Kidney glomerular epithelial cell (primary cell): Measurements from ENCODE around the gene PCNX2.

Source experiments
- DNase-seq: peaks from one replicate; lab custom pipeline; 2025; lab: John Stamatoyannopoulos, UW

Gene PCNX2

DNA sequence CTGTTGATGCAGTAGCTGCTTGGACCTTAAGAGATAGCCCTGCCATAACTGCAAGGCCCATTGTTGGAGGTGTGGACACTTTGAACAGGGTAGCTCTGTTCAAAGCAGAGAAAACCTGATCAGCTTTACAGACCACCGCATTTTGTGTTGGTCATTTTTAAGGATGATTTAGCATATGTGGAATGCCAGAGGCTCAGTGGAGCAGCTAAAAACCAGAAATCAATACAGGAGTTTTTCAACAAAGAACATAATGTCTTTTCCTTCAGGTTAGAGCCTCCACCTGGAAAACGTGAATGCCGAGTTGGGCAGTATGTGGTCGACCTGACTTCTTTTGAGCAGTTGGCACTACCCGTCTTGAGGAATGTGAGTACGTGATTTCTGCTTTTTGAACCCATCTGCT, 339.4 kb downstream of the PCNX2 start:
- no peak for DNase-seq

GRCh38 chr1:232954594-232955365, 340.7 kb downstream of the PCNX2 start:
- no peak for DNase-seq

DNA sequence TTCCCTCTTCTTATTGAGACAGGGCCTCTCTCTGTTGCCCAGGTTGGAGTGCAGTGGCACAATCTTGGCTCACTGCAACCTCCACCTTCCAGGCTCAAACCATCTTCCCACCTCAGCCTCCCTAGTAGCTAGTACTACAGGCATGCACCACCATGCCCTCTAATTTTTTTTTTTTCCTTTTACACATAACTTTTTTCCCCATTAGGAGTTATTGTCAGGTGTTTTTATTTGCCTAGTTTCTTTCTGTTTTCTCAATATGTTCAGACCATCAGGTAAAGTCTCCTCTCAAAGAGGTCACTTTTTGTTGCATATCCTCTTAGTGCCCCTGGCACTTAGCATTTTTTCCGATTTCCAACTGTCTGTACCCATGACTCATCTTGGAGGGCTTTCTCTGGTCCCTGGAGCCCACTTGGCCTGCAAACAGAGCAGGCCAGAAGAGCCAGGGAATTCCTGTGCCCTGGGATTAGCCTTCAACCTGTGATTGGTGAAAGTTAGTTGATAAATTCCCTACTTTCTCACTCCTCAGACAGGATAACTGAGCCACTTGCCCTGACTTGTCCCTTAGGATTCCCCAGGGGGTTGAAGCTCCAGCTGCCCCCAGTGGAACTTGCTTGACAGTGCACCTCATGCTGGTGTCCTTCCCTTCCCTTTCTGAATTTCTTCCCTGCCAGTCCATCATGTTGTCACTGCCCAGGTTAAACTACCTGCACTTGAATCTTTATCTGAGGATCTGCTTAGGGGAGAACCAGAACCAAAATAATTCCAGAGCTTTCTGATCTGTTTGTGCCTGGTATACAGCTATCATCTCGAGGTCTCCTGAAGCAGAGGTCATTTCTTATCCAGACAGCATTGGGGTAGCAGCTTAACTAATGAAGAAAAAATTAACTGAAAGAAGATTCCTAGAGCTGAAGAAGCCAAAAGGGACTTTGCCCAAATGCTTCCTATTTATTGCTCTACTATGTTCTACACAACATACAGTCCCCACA, 342.7 kb downstream of the PCNX2 start:
- peak; percentile 44 for DNase-seq

DNA sequence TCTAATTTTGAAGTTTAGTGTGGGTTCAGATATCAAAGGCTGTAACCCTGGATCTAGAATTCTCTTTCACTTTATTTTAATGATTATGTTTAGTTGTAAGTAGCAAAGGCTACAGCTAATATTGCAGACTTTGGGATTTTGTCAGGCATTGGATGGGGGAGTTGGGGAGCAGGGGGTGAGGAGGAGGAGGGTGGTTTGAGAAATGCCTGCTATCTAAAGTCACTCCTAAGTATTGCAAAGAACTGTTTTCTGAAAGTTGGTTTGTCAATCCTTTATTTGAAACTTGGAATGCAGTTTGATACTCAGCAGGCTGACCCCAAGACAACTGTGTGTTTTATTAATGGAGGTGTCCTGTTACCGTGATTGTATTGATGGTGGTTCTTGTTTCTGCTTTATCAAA, 343.9 kb downstream of the PCNX2 start:
- no peak for DNase-seq

GRCh38 chr1:232951180-232951579, 344.3 kb downstream of the PCNX2 start:
- no peak for DNase-seq

- peak; percentile 87 for DNase-seq
Observed at GRCh38 chr1:232950197-232951176, 345.0 kb downstream of the PCNX2 start, which contains the start of gene NTPCR. Gene NTPCR (plus strand): TSS chr1:232950611. CDS start chr1:232950711, 100 bp downstream.

- DNase-seq: no peak
Observed at GRCh38 chr1:232949636-232950196, 345.8 kb downstream of the PCNX2 start.

DNA sequence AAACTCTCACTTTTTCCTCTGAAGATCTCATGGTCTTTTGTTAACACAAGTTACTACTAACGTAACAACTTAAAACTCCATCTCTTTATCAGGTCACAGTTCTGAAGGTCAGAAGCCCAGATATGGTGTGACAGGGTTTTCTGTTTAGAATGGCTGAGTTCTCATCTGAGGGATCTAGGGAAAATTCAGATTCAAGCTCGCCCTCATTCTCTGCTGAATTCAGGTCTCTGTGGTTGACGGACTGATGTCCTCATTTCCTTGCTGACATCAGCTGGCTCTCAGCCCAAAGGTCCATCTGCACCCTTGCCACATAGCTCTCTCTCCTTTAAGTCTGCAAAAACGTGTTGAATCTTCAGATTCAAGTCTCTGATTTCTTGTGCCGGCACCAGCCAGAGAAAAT, 351.2 kb downstream of the PCNX2 start:
- no peak for DNase-seq

GRCh38 chr1:232943679-232944252, 351.8 kb downstream of the PCNX2 start:
- DNase-seq: no peak

GRCh38 chr1:232942413-232943294, 352.9 kb downstream of the PCNX2 start:
- no peak for DNase-seq

GRCh38 chr1:232940262-232940661, 355.3 kb downstream of the PCNX2 start:
- no peak for DNase-seq

- DNase-seq: no peak
Observed at GRCh38 chr1:232939748-232940147, 355.8 kb downstream of the PCNX2 start.

DNA sequence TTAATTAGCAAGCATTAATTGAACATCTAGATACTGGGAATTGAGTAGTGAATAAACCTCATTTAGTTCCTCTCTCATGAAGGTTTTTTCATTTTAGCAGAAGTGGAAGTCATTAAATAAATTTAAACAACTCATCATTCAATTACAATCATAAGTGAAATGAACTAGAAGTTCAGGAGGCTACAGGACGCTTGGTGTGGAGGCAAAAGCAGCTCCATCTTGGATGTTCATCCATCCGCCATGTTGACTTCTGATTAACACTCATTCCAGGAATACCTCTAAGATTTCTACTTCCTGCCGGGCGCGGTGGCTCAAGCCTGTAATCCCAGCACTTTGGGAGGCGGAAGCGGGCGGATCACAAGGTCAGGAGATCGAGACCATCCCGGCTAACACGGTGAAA, 356.6 kb downstream of the PCNX2 start:
- DNase-seq: no peak

DNA sequence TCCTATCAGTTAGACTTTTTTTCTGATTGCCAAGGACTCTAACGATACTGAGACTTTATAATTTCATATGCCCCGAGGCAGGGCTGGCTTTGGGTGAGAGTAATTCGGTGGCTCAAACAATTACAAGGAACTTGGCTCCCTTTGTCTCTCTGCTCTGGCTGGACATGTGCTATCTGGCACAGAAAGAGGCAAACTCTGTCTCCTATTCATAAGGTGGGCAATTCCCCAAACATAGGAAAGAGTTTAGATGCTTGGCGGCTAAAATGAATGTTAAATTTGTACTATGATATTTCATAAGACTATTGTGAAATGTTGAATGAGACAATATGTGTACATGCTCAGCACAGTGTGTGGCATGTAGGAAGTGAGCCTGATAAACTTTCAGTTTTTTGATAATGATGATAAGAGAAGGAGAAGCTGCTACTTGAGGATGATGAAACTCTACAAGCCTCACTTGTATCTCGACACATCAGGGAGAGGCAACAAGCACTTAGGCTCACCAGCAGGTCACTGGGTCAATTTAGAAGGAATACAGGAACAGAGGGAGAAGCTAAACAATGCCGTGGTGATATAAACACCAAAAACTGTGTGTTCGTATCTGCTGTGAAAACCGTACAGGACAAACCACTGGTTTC, 357.7 kb downstream of the PCNX2 start:
- no peak for DNase-seq

GRCh38 chr1:232936941-232937340, 358.6 kb downstream of the PCNX2 start:
- DNase-seq: no peak
